Upper lobe of right lung (tissue), 1 donor: ENCODE data around the gene CCDC83. TPM values are rescaled to one million over a fixed set of nuclear protein-coding genes. Genes with fewer than 3 reads are reported as not detected.

ENCODE experiments used
- ATAC-seq: fragments of 200-7000 bp; cut with Tn5 transposase; one replicate; pipeline ENCODE4 v1.9.1; 2020; ENCODE audit warnings: mild to moderate bottlenecking, moderate library complexity
- DNase-seq: peaks from one replicate; pipeline ENCODE4 v3.0.0-alpha.2; 2020
- H3K27ac ChIP-seq: fragments of 200-600 bp; one replicate; pipeline ENCODE4 v1.8.0; 2022
- H3K27me3 ChIP-seq: fragments of 200-600 bp; one replicate; pipeline ENCODE4 v1.8.0; 2022; ENCODE audit warnings: mild to moderate bottlenecking
- H3K36me3 ChIP-seq: fragments of 200-600 bp; one replicate; pipeline ENCODE4 v1.8.0; 2022
- H3K4me1 ChIP-seq: fragments of 200-600 bp; one replicate; pipeline ENCODE4 v1.8.0; 2022
- H3K4me3 ChIP-seq: fragments of 200-600 bp; one replicate; pipeline ENCODE4 v1.8.0; 2022; ENCODE audit warnings: mild to moderate bottlenecking
- H3K9me3 ChIP-seq: fragments of 200-600 bp; one replicate; pipeline ENCODE4 v1.8.0; 2022
- CTCF ChIP-seq: fragments of 200-600 bp; IDR thresholded peaks from one replicate; pipeline ENCODE4 v1.8.0; 2022; ENCODE audit warnings: antibody characterized with exemption
- intact Hi-C: fragments of 100-400 bp; cut with DNase I; formaldehyde crosslinking; loops from one replicate; pipeline ENCODE4 v1.11.0; 2022
- total RNA-seq: library from RNA; stranded (reverse); fragmentation: NEBNext Ultra II Directional; extraction: Animal tissue kit (Norgen Biotek cat#: 25700); gene quantifications from one replicate; pipeline ENCODE4 v1.2.1, GENCODE V29; 2021
- donor health status: DM: no; HTN: yes; CAD: no; lungs with severe emphysema.

The CCDC83 gene
- total RNA-seq, 1 donor from 2014 or later, result not detected

GRCh38 chr11:85819441-85819840 is 35.7 kb upstream of the CCDC83 start:
- intact Hi-C loops, result no loop called here
- Histone ChIP-seq H3K4me3 (no peak overlapping the region), H3K4me1 (no peaks in the 10 kb centered on the region), H3K27ac (no peak overlapping the region), H3K27me3 (no peaks in the 10 kb centered on the region), H3K36me3 (no peaks in the 10 kb centered on the region), H3K9me3 (no peaks in the 10 kb centered on the region)
- no peak for DNase-seq
- ATAC-seq, result no peak
- no peak for TF ChIP-seq CTCF

- DNase-seq (no peak), ATAC-seq (peak; percentile 75)
- Histone ChIP-seq H3K27me3 (no peaks in the 10 kb centered on the region), H3K9me3 (no peaks in the 10 kb centered on the region), H3K36me3 (no peaks in the 10 kb centered on the region), H3K4me3 (no peak overlapping the region), H3K27ac (no peak overlapping the region), H3K4me1 (no peaks in the 10 kb centered on the region)
- intact Hi-C loops, result loop anchor here (10.0 kb wide), 1 partner anchor 127 kb away; no protein-coding TSS in a partner anchor
- TF ChIP-seq CTCF, result no peak
These were observed 33.5 kb upstream of the CCDC83 start for GRCh38 chr11:85821636-85822035.

- no peaks in the 10 kb centered on the region for H3K27me3 ChIP-seq
- no peak for ATAC-seq
- intact Hi-C loops, result loop anchor here (10.0 kb wide), 1 partner anchor 128 kb away; no protein-coding TSS in a partner anchor
- H3K4me1 ChIP-seq, result no peaks in the 10 kb centered on the region
- no peak for DNase-seq
- H3K27ac ChIP-seq, result no peak overlapping the region
- no peaks in the 10 kb centered on the region for H3K36me3 ChIP-seq
- no peak overlapping the region for H3K4me3 ChIP-seq
- no peak for TF ChIP-seq CTCF
- H3K9me3 ChIP-seq, result no peaks in the 10 kb centered on the region
These were observed 32.4 kb upstream of the CCDC83 start for GRCh38 chr11:85822814-85823213.

GRCh38 chr11:85823816-85824215 is 31.4 kb upstream of the CCDC83 start:
- ATAC-seq (peak; percentile 23), DNase-seq (no peak)
- Histone ChIP-seq H3K4me1 (peaks cover 4% of the 10 kb centered on the region), H3K27me3 (no peaks in the 10 kb centered on the region), H3K9me3 (no peaks in the 10 kb centered on the region), H3K4me3 (no peak overlapping the region), H3K27ac (no peak overlapping the region), H3K36me3 (no peaks in the 10 kb centered on the region)
- TF ChIP-seq CTCF, result no peak
- intact Hi-C loops, result loop anchor here (10.0 kb wide), 1 partner anchor 129 kb away; no protein-coding TSS in a partner anchor

GRCh38 chr11:85825616-85826015 is 29.6 kb upstream of the CCDC83 start:
- no peak for TF ChIP-seq CTCF
- ATAC-seq (no peak), DNase-seq (no peak)
- Histone ChIP-seq H3K9me3 (no peaks in the 10 kb centered on the region), H3K4me1 (peaks cover 4% of the 10 kb centered on the region), H3K36me3 (no peaks in the 10 kb centered on the region), H3K27me3 (no peaks in the 10 kb centered on the region), H3K27ac (no peak overlapping the region), H3K4me3 (no peak overlapping the region)
- intact Hi-C loops, result loop anchor here (10.0 kb wide), 1 partner anchor 131 kb away; no protein-coding TSS in a partner anchor
